GM23338 (cell line): ENCODE results near the gene RRBP1. TPM values are rescaled to one million over a fixed set of nuclear protein-coding genes. Genes with fewer than 3 reads are reported as not detected.

Experiments
- CTCF ChIP-seq, 2 experiments: fragments of 200-600 bp in 1 of 2; sonication (generic) in 1 of 2; conservative IDR thresholded peaks; 2 replicates each; pipeline versions ENCODE4 v1.5.1 to v1.6.1; 2016 to 2017; ENCODE audit warnings: antibody characterized with exemption in 2 of 2, low read depth in 2 of 2, mild to moderate bottlenecking in 2 of 2, moderate library complexity in 1 of 2
- ETS1 ChIP-seq: IDR thresholded peaks from 2 replicates; pipeline ENCODE4 v1.6.1; 2016; ENCODE audit warnings: antibody characterized with exemption
- EZH2phosphoT487 ChIP-seq: fragments of 200-600 bp; sonication (generic); IDR thresholded peaks from one replicate; pipeline ENCODE4 v1.8.1; 2018; ENCODE audit warnings: antibody characterized with exemption; ENCODE audit not compliant: unreplicated experiment
- JUNB ChIP-seq: IDR thresholded peaks from one replicate; pipeline ENCODE4 v1.6.1; 2016; ENCODE audit warnings: antibody characterized with exemption; ENCODE audit not compliant: unreplicated experiment
- POLR2AphosphoS5 ChIP-seq: IDR thresholded peaks from 2 replicates; pipeline ENCODE4 v1.6.1; 2016; ENCODE audit warnings: antibody characterized with exemption, low read depth
- REST ChIP-seq: IDR thresholded peaks from one replicate; pipeline ENCODE4 v1.6.1; 2018; ENCODE audit warnings: antibody characterized with exemption; ENCODE audit not compliant: unreplicated experiment
- STAT1 ChIP-seq: IDR thresholded peaks from one replicate; pipeline ENCODE4 v1.6.1; 2016; ENCODE audit warnings: antibody characterized with exemption; ENCODE audit not compliant: unreplicated experiment
- ZNF114 ChIP-seq: fragments of 250-450 bp; sonication (Bioruptor Pico); IDR thresholded peaks from 2 replicates; pipeline ENCODE4 v1.5.0; 2020; ENCODE audit warnings: mild to moderate bottlenecking, moderate library complexity
- ZNF331 ChIP-seq: fragments of 250-450 bp; sonication (Bioruptor Pico); IDR thresholded peaks from 2 replicates; pipeline ENCODE4 v1.5.0; 2020; ENCODE audit warnings: low read depth, mild to moderate bottlenecking, moderate library complexity
- ZNF462 ChIP-seq: fragments of 250-450 bp; sonication (Bioruptor Pico); IDR thresholded peaks from 2 replicates; pipeline ENCODE4 v1.5.0; 2020; ENCODE audit warnings: mild to moderate bottlenecking, moderate library complexity
- polyA plus RNA-seq: library from polyadenylated mRNA; unstranded; fragments of >200 nt; fragmentation: Nextera tagmentation; extraction: Ambion mirVana; gene quantifications from 2 replicates; pipeline ENCODE4 v1.2.1, GENCODE V29; 2016
- total RNA-seq: library from RNA; depleted of rRNA; stranded (reverse); fragments of >200 nt; shearing (Covaris generic); gene quantifications from 2 replicates; pipeline ENCODE4 v1.2.3, GENCODE V29; 2014

RRBP1 gene
- total and polyA plus RNA-seq, 2 experiments from 2014 or later = 105 to 113 TPM

GRCh38 chr20:17644451-17644850 lies 37.6 kb downstream of the RRBP1 start (continued):
- TF ChIP-seq ZNF462 (CRISPR knock-in tag) (no peak), CTCF (conservative IDR thresholded peaks at IDR 0.05; ENCODE audit: low read depth in 2 of 2) (no peak), ZNF114 (CRISPR knock-in tag) (no peak), STAT1 (no peak), JUNB (no peak), EZH2phosphoT487 (no peak), REST (no peak), ETS1 (no peak), POLR2AphosphoS5 (no peak), ZNF331 (CRISPR knock-in tag) (no peak)
